Osteoblast (primary cell): ENCODE results near the gene MPO. TPM values are rescaled to one million over a fixed set of nuclear protein-coding genes. Genes with fewer than 3 reads are reported as not detected.

Experiments
- DNase-seq: peaks from one replicate; pipeline ENCODE4 v3.0.0; 2011; ENCODE audit warnings: low spot score, mixed read lengths; ENCODE audit not compliant: insufficient read length; ENCODE audit errors: missing footprints
- H2AFZ ChIP-seq: 2 replicates; pipeline ENCODE4 v1.6.0; 2011; ENCODE audit warnings: mild to moderate bottlenecking, low read length
- H3K27ac ChIP-seq: 2 replicates; pipeline ENCODE4 v1.5.1; 2011; ENCODE audit warnings: mild to moderate bottlenecking, low read depth, low read length, moderate library complexity
- H3K27me3 ChIP-seq: 2 replicates; pipeline ENCODE4 v1.6.0; 2012; ENCODE audit warnings: mild to moderate bottlenecking, control low read depth, inconsistent platforms, low read length, moderate library complexity; ENCODE audit not compliant: insufficient read depth
- H3K36me3 ChIP-seq: 2 replicates; pipeline ENCODE4 v1.5.1; 2011; ENCODE audit warnings: mild to moderate bottlenecking, low read length, control low read depth, moderate library complexity; ENCODE audit not compliant: insufficient read depth
- H3K4me1 ChIP-seq: 2 replicates; pipeline ENCODE4 v1.5.1; 2011; ENCODE audit warnings: mild to moderate bottlenecking, low read length, control low read depth, moderate library complexity; ENCODE audit not compliant: insufficient read depth
- H3K4me2 ChIP-seq: 2 replicates; pipeline ENCODE4 v1.6.0; 2011; ENCODE audit warnings: mild to moderate bottlenecking, low read length; ENCODE audit not compliant: insufficient read depth
- H3K4me3 ChIP-seq: fragments of 200-600 bp; sonication (generic); 3 replicates; pipeline ENCODE4 v1.5.1; 2012; ENCODE audit warnings: mild to moderate bottlenecking, low read length, inconsistent platforms; ENCODE audit not compliant: insufficient read depth
- H3K79me2 ChIP-seq: 2 replicates; pipeline ENCODE4 v1.6.0; 2012; ENCODE audit warnings: mild to moderate bottlenecking, low read length, control low read depth, inconsistent platforms; ENCODE audit not compliant: insufficient read depth
- H3K9me3 ChIP-seq: 2 replicates; pipeline ENCODE4 v1.5.1; 2011; ENCODE audit warnings: low read depth, low read length, control low read depth
- H4K20me1 ChIP-seq: 2 replicates; pipeline ENCODE4 v1.6.0; 2012; ENCODE audit warnings: mild to moderate bottlenecking, low read length, control low read depth; ENCODE audit not compliant: insufficient read depth
- CTCF ChIP-seq: IDR thresholded peaks from 2 replicates; pipeline ENCODE4 v1.5.1; 2011; ENCODE audit warnings: mild to moderate bottlenecking, low read depth, low read length, moderate library complexity; ENCODE audit errors: extremely low read depth
- total RNA-seq: library from RNA; depleted of rRNA; stranded (reverse); fragments of >200 nt; gene quantifications from 2 replicates; pipeline ENCODE4 v1.2.3, GENCODE V29; 2012

MPO gene
- total RNA-seq, 1 donor = under 0.01 TPM

GRCh38 chr17:58302171-58302918, 21.6 kb upstream of the MPO start:
- Histone ChIP-seq H2AFZ (no peak overlapping the region), H3K4me1 (no peaks in the 10 kb centered on the region), H4K20me1 (no peaks in the 10 kb centered on the region), H3K4me3 (no peak overlapping the region), H3K36me3 (no peaks in the 10 kb centered on the region), H3K79me2 (no peaks in the 10 kb centered on the region), H3K27ac (no peak overlapping the region), H3K27me3 (no peaks in the 10 kb centered on the region), H3K4me2 (no peak overlapping the region), H3K9me3 (no peaks in the 10 kb centered on the region)
- peak; percentile 66 for DNase-seq
- TF ChIP-seq CTCF = no peak

- Histone ChIP-seq H3K4me1 (no peaks in the 10 kb centered on the region), H3K27ac (no peak overlapping the region), H3K4me3 (no peak overlapping the region), H2AFZ (no peak overlapping the region), H4K20me1 (no peaks in the 10 kb centered on the region), H3K9me3 (no peaks in the 10 kb centered on the region), H3K27me3 (no peaks in the 10 kb centered on the region), H3K36me3 (no peaks in the 10 kb centered on the region), H3K79me2 (no peaks in the 10 kb centered on the region), H3K4me2 (no peak overlapping the region)
- DNase-seq = peak; percentile 43
- no peak for TF ChIP-seq CTCF
Measured at GRCh38 chr17:58301504-58302150, 20.9 kb upstream of the MPO start.

- Histone ChIP-seq H3K9me3 (no peaks in the 10 kb centered on the region), H3K27me3 (no peaks in the 10 kb centered on the region), H4K20me1 (no peaks in the 10 kb centered on the region), H3K4me2 (no peak overlapping the region), H3K36me3 (no peaks in the 10 kb centered on the region), H3K4me3 (no peak overlapping the region), H3K4me1 (no peaks in the 10 kb centered on the region), H3K27ac (no peak overlapping the region), H3K79me2 (no peaks in the 10 kb centered on the region), H2AFZ (no peak overlapping the region)
- TF ChIP-seq CTCF = no peak
- DNase-seq = no peak
Measured at GRCh38 chr17:58300336-58300735, 19.6 kb upstream of the MPO start.

GRCh38 chr17:58294034-58294433, 13.3 kb upstream of the MPO start:
- DNase-seq = no peak
- Histone ChIP-seq H2AFZ (no peak overlapping the region), H3K27ac (no peak overlapping the region), H3K36me3 (no peaks in the 10 kb centered on the region), H3K9me3 (no peaks in the 10 kb centered on the region), H4K20me1 (no peaks in the 10 kb centered on the region), H3K4me3 (no peak overlapping the region), H3K4me2 (no peak overlapping the region), H3K79me2 (no peaks in the 10 kb centered on the region), H3K4me1 (no peaks in the 10 kb centered on the region), H3K27me3 (peaks cover 8% of the 10 kb centered on the region)
- no peak for TF ChIP-seq CTCF
